Left kidney (tissue), 2 donors: ENCODE data around the gene SLC22A4. TPM values are rescaled to one million over a fixed set of nuclear protein-coding genes. Genes with fewer than 3 reads are reported as not detected.

Experiments
- DNase-seq: peaks from one replicate; pipeline ENCODE4 v3.0.0-alpha.2; 2013
- polyA plus RNA-seq: library from polyadenylated mRNA; unstranded; fragments of 120-200 nt; gene quantifications from one replicate; pipeline ENCODE4 v1.2.1, GENCODE V29; 2013; ENCODE audit not compliant: insufficient read length

SLC22A4 gene
- polyA plus RNA-seq, 1 donor: 7.6 TPM

DNA sequence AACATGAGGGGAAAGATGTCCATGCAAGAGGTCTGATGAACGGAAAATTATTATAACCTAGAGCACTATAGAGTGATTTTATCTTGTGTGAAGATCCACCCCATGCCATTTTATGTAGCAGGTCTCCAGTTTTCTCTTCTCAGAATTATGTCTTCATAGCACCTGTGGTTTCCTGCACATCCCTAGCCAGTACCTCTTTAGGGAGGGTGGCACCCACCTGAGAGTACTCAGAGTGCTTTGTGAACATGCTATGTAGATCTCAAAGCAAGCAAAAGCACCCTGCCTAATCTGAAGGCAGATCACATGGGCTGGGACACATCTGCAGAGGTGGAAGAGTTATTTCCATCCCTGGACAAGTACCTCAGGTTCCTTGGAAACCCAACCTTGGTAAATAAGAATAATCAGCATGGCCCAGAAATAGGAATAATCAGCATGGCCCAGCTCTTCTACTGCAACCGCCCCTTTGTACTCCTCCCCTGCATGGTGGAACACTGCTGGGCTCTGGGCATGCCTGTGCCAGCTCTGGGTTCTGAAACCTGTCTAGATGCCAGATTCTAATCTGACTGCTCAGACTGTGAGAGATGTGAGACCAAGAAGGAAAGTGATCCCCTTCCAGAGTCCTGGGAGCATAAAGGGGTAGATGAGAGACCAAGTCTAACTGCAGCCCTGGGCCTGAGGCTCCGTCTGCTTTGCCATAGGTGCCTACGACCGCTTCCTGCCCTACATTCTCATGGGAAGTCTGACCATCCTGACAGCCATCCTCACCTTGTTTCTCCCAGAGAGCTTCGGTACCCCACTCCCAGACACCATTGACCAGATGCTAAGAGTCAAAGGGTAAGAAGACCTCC, 99.0 kb downstream of the SLC22A4 start:
- DNase-seq: no peak

Other genes with a start within 250 kb of the SLC22A4 start
- not detected for gene IL3, start 233.7 kb upstream of the SLC22A4 start, polyA plus RNA-seq
- gene CSF2, start 220.6 kb upstream of the SLC22A4 start, polyA plus RNA-seq: not detected
- gene P4HA2, start 66.5 kb upstream of the SLC22A4 start, polyA plus RNA-seq: 48.8 TPM
- 11.1 TPM for gene PDLIM4, start 36.7 kb upstream of the SLC22A4 start, polyA plus RNA-seq
- 65.8 TPM for gene SLC22A5, start 75.3 kb downstream of the SLC22A4 start, polyA plus RNA-seq
- 16.2 TPM for gene IRF1, start 196.4 kb downstream of the SLC22A4 start, polyA plus RNA-seq
- 0.53 TPM for gene IL5, start 249.1 kb downstream of the SLC22A4 start, polyA plus RNA-seq